ENCODE data around the gene MEIOC.

- TF ChIP-seq ZNF274 (IDR thresholded peaks at IDR 0.05; ENCODE audit: low read depth, low read length): no peak
- no peak for TF ChIP-seq SUZ12 (IDR thresholded peaks at IDR 0.05; ENCODE audit: extremely low read depth, insufficient read depth, insufficient read length)
- no peak for TF ChIP-seq YY1 (IDR thresholded peaks at IDR 0.05; ENCODE audit: insufficient read depth, insufficient read length)
These were observed 5.0 kb upstream of the MEIOC start for GRCh38 chr17:44651228-44651627.
